IPS-18c (cell line): ENCODE results near the gene PDE7B.

Source experiments
- H3K4me3 ChIP-seq: 2 replicates; pipeline ENCODE4 v1.7.0; 2013; ENCODE audit warnings: low read depth, mild to moderate bottlenecking, low read length, moderate library complexity; ENCODE audit not compliant: insufficient read depth
- H3K9me3 ChIP-seq: one replicate; pipeline ENCODE4 v1.6.1; 2013; ENCODE audit warnings: mild to moderate bottlenecking, low read length, moderate library complexity; ENCODE audit not compliant: control insufficient read depth, insufficient read depth

Gene PDE7B

DNA sequence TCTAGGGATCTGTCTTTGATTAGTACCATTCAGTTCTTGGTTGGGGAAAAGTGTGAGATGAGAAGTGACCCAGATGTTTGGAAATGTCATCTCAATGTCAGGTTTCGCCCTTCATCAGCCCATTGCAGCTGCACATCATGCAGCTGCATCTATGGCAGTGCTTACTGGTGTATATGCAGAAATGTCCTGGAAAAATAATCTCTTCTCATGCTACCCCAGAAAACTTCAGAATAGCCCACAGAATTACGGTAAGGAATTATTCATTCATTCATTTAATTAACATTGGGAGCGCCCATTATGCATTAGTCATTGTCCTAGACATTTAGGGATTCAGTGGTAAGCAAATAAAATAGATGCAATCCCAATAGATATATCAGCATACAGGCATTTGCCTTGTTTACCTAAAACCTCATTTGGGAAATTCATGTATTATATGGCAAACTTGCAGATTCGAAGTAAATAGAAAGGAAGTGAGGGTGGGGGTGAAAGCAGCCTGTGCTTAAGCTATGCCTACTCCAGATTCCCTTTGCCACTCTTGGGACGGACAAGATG is 89.2 kb downstream of the PDE7B start:
- H3K9me3 ChIP-seq = no peaks in the 10 kb centered on the region
- H3K4me3 ChIP-seq = no peak overlapping the region

DNA sequence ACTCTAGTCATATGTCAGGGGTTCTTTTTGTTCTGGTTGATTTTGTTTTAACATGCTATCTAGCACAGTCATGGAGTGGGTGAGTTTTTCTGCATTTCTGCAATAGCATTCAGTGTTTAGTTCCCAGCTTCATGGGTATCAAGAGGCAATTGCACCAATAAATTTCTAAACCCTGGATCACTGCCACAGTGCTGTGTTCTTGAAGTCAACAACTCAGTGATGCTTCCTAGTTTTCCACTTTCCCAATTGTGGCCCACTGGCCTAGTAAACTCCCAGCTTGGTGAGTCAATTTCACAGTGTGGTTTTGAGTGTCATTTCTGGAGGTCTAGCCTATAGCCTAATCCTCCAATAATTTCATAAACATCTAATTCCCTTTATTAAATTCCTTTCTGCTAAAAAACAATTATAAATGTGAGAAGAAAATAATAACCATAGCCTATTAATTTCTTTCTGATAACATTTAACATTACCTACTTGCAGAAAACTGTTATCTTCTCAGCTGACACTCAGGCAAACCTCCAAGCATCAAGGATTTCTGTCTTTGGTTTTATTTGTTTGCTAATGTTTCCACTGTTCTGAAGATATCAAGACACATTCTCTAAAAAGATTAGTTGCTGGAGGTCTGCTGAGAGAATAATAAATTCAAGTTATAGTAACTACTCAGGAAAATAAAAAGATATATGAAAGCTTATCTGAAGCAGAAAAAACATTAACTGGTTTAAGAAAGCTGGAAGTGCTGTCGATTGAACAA is 89.9 kb downstream of the PDE7B start:
- H3K4me3 ChIP-seq = no peak overlapping the region
- H3K9me3 ChIP-seq = no peaks in the 10 kb centered on the region

DNA sequence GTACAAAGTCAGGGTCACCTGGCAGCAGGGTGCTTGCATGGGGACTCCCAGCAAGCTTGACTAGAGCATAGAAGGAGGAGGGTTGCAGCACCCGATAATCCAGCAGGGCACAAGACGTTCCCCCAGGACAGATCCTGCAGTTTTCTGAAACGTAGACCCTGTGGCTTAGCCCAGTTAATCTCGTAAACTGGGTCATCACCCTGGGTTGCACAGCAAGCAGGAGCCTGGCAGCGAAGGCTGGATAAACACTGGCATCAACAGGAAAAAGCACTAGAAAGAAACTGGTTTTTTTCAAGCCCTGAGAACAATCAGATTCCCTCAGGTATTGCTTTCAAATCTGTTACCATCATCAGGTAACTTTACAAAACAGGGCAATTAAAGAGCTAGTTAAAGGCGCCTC is 92.6 kb downstream of the PDE7B start:
- no peaks in the 10 kb centered on the region for H3K9me3 ChIP-seq
- H3K4me3 ChIP-seq = no peak overlapping the region

GRCh38 chr6:135946674-135947073 is 95.2 kb downstream of the PDE7B start:
- Histone ChIP-seq H3K9me3 (no peaks in the 10 kb centered on the region), H3K4me3 (no peak overlapping the region)

- Histone ChIP-seq H3K9me3 (no peaks in the 10 kb centered on the region), H3K4me3 (no peak overlapping the region)
These were observed 99.2 kb downstream of the PDE7B start for GRCh38 chr6:135950669-135951068.

- Histone ChIP-seq H3K4me3 (no peak overlapping the region), H3K9me3 (no peaks in the 10 kb centered on the region)
These were observed 99.7 kb downstream of the PDE7B start for GRCh38 chr6:135951169-135951568.

DNA sequence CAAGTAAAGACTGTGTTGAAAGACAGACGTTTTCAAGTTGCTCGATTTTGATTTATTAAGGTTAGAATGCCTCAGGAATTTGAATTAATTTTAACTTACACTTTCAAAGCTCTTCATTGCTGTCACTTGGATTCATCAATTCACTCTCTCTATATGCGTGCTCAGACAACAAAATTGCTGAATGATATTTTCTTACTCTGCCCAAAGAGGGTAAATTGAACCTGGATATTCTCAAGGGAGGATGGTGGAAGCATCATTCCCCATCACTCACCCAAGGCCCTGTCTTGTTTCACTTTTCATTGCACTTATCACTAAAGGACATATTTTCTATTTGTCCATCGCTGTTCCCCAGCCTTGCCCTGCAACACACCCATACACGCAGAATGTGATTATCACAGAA is 102.3 kb downstream of the PDE7B start:
- Histone ChIP-seq H3K9me3 (no peaks in the 10 kb centered on the region), H3K4me3 (no peak overlapping the region)

GRCh38 chr6:135955099-135955498 is 103.6 kb downstream of the PDE7B start:
- no peaks in the 10 kb centered on the region for H3K9me3 ChIP-seq
- no peak overlapping the region for H3K4me3 ChIP-seq

- H3K4me3 ChIP-seq = no peak overlapping the region
These were observed 111.2 kb downstream of the PDE7B start for GRCh38 chr6:135962731-135963130.

DNA sequence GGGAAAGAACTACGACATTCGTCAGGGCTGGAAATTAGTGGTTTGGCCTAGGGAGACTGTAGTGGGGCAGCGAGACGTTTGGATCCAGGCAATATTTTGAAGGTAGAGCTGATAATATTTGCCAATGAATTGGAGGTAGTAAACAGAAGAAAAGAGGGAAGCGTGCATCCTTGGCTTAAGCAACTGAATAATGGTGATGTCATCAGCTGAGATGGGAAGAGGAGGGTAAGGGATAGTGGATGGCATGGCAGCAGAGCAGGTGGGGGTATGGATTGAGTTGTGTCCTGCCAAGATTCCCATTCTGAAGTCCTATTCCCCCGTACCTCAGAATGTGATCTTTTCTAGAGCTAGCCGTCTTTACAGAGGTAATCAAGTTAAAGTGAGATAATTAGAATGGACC is 119.2 kb downstream of the PDE7B start:
- no peak overlapping the region for H3K4me3 ChIP-seq

More at GRCh38 chr6:135962731-135963130, 111.2 kb downstream of the PDE7B start:
- no peaks in the 10 kb centered on the region for H3K9me3 ChIP-seq

DNA sequence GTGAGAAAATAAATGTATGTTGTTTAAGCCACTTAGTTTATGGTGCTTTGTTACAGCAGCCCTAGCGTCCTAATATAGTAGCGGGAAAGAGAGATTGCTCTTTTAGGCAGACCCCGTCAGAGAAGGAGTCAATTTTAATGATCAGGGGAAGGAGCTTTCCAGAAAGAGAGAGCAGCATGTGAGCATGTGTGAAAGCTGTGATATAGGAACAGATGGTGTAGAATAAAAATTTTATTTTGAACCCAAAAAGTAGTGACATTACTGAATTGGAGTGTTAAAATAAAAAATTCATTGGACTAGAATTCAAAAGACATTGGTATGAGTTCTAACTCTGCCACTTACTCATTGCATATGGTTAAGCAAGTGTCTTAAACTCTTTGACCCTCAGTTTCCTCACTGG is 119.8 kb downstream of the PDE7B start:
- Histone ChIP-seq H3K4me3 (no peak overlapping the region), H3K9me3 (no peaks in the 10 kb centered on the region)

More for the DNA sequence above, 119.2 kb downstream of the PDE7B start:
- no peaks in the 10 kb centered on the region for H3K9me3 ChIP-seq

- H3K9me3 ChIP-seq = no peaks in the 10 kb centered on the region
These were observed 120.6 kb downstream of the PDE7B start for GRCh38 chr6:135972150-135972549.

GRCh38 chr6:135972586-135972985 is 121.1 kb downstream of the PDE7B start:
- no peaks in the 10 kb centered on the region for H3K9me3 ChIP-seq
- H3K4me3 ChIP-seq = no peak overlapping the region

More at GRCh38 chr6:135972150-135972549, 120.6 kb downstream of the PDE7B start:
- H3K4me3 ChIP-seq = no peak overlapping the region

- Histone ChIP-seq H3K4me3 (no peak overlapping the region), H3K9me3 (no peaks in the 10 kb centered on the region)
These were observed 122.9 kb downstream of the PDE7B start for GRCh38 chr6:135974426-135974825.

DNA sequence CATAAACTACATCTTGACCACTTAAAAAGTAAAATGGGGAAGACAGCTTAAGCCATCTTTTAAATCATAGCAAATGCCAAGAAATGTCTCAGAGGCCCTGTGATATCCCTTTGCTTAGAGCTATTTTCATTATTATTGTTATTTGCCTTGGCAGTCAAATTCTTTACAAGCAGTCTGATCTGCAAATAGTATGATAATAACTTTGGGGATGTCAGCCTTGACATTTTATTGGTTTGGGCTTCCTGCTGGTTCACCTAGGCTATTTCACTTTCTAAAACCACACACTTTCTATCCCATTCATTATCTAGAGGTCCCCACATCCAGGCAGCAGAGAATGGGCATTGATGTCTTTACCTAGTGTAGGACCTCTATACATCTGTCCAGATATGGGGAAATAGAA is 125.1 kb downstream of the PDE7B start:
- Histone ChIP-seq H3K4me3 (no peak overlapping the region), H3K9me3 (no peaks in the 10 kb centered on the region)

DNA sequence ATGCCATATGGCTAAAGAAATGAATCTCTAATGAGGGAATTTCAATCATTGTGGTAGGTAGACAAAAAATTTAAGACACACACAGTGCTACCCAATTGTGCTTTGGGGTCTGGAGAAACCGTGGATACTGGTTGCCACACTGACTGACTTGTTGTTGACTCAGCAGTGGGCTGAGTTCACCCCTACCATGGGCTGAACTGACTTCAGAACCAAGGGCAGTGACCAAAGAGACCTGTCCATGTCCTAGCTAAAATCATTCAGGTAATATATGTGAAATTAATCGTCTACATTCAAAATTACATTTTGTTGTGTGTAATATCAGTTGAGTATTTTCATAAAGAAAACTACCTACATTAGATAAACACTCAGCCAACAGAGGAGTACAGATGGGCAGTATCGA is 131.6 kb downstream of the PDE7B start:
- H3K9me3 ChIP-seq = peaks cover 3% of the 10 kb centered on the region
- H3K4me3 ChIP-seq = no peak overlapping the region

- H3K9me3 ChIP-seq = peaks cover 3% of the 10 kb centered on the region
- H3K4me3 ChIP-seq = no peak overlapping the region
These were observed 132.3 kb downstream of the PDE7B start for GRCh38 chr6:135983718-135984343.

DNA sequence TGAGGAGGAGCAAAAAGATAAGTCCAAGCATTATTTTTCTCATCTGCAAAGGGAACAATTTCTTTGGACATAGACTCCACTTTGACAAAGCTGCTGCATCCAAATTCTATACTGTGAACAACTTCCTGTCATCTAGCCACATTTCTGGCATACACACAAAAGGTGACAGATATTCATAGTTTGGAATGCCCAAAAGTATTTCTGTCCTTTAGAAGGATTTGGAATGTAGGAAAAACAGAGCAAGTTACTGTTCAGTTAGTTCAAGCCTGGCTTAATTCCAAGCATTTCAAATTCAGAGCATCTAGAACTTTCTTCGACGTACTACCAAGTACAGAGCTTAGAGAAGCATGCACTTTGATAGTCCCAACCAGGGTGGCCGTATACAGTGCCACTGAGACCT is 134.0 kb downstream of the PDE7B start:
- Histone ChIP-seq H3K9me3 (peaks cover 3% of the 10 kb centered on the region), H3K4me3 (no peak overlapping the region)
